Keratinocyte (primary cell): ENCODE results near the gene GAGE10.

Experiments used
- CTCF ChIP-seq, 3 experiments: IDR thresholded peaks in 1 of 3; conservative IDR thresholded peaks in 1 of 3; optimal IDR thresholded peaks in 1 of 3; 2 replicates in 2 of 3; 3 replicates in 1 of 3; pipeline versions ENCODE3 to v1.5.1; 2011; ENCODE audit warnings: low read length in 3 of 3, mild to moderate bottlenecking in 3 of 3, moderate library complexity in 2 of 3, control low read depth in 1 of 3, inconsistent platforms in 1 of 3; ENCODE audit not compliant: insufficient read depth in 2 of 3; ENCODE audit errors: extremely low read depth in 1 of 3
- EZH2 ChIP-seq: IDR thresholded peaks from one replicate; pipeline ENCODE4 v1.6.1; 2012; ENCODE audit warnings: inconsistent platforms, mild to moderate bottlenecking, low read length, moderate library complexity

- TF ChIP-seq CTCF (optimal IDR thresholded peaks at IDR 0.05 in 1 of 3, IDR thresholded peaks at IDR 0.05 in 1 of 3, conservative IDR thresholded peaks at IDR 0.05 in 1 of 3; ENCODE audit: extremely low read depth in 1 of 3, insufficient read depth in 2 of 3, low read length in 3 of 3) (no peak), EZH2 (no peak)
These were observed 26.0 kb upstream of the GAGE10 start for GRCh38 chrX:49277535-49277830.
